Activated CD8-positive, alpha-beta T cell treated with anti-CD3 and anti-CD28 coated beads for 36 hours (primary cell): ENCODE results near the gene ZNF717. TPM values are rescaled to one million over a fixed set of nuclear protein-coding genes. Genes with fewer than 3 reads are reported as not detected.
"Not testable (repeated sequence)": the region's sequence is repeated elsewhere in the genome, so short reads cannot be mapped to it uniquely, and the experiment has no call there.

ENCODE experiments used
- ATAC-seq: fragments of 200-7000 bp; cut with Tn5 transposase; one replicate; pipeline ENCODE4 v1.10.0; 2021; ENCODE audit warnings: mild to moderate bottlenecking, moderate library complexity
- CTCF ChIA-PET: fragments of 350-600 bp; sonication (Branson Sonifier 250); formaldehyde crosslinking; loops from one replicate; lab custom pipeline; 2021; ENCODE audit warnings: antibody characterized with exemption; lab: Charles Lee
- POLR2A ChIA-PET: fragments of 350-600 bp; sonication (Branson Sonifier 250); formaldehyde crosslinking; loops from one replicate; lab custom pipeline; 2021; ENCODE audit warnings: antibody characterized with exemption; lab: Charles Lee
- DNase-seq: peaks from one replicate; pipeline ENCODE4 v3.0.0-alpha.2; 2020
- H3K27ac Mint-ChIP-seq: one replicate; pipeline ENCODE4 v1.8.0; 2021; ENCODE audit warnings: mild to moderate bottlenecking, mixed read lengths
- H3K27me3 Mint-ChIP-seq: one replicate; pipeline ENCODE4 v1.8.0; 2021; ENCODE audit warnings: mixed read lengths
- H3K36me3 Mint-ChIP-seq: one replicate; pipeline ENCODE4 v1.8.0; 2021; ENCODE audit warnings: low read depth, mixed read lengths
- H3K4me1 Mint-ChIP-seq: one replicate; pipeline ENCODE4 v1.8.0; 2021; ENCODE audit warnings: low read depth, mixed read lengths
- H3K4me3 Mint-ChIP-seq: one replicate; pipeline ENCODE4 v1.8.0; 2021; ENCODE audit warnings: mild to moderate bottlenecking, moderate library complexity, mixed read lengths
- H3K9me3 Mint-ChIP-seq: one replicate; pipeline ENCODE4 v1.8.0; 2021; ENCODE audit warnings: mixed read lengths
- intact Hi-C: fragments of 100-400 bp; cut with micrococcal nuclease; formaldehyde crosslinking; loops from one replicate; pipeline ENCODE4 v1.10.0; 2022
- total RNA-seq, 2 experiments: library from RNA; stranded (reverse); gene quantifications; one replicate each; pipeline ENCODE4 v1.2.3, GENCODE V29; 2021
- TF ChIP-seq, protein P1 (sequence below): fragments of 200-600 bp; IDR thresholded peaks from one replicate; pipeline ENCODE4 v1.8.0; 2022; ENCODE audit warnings: antibody characterized with exemption, mild to moderate bottlenecking

ZNF717 gene
- total RNA-seq, result 10 to 100 TPM; 14.2 to 15.2 TPM

DNA sequence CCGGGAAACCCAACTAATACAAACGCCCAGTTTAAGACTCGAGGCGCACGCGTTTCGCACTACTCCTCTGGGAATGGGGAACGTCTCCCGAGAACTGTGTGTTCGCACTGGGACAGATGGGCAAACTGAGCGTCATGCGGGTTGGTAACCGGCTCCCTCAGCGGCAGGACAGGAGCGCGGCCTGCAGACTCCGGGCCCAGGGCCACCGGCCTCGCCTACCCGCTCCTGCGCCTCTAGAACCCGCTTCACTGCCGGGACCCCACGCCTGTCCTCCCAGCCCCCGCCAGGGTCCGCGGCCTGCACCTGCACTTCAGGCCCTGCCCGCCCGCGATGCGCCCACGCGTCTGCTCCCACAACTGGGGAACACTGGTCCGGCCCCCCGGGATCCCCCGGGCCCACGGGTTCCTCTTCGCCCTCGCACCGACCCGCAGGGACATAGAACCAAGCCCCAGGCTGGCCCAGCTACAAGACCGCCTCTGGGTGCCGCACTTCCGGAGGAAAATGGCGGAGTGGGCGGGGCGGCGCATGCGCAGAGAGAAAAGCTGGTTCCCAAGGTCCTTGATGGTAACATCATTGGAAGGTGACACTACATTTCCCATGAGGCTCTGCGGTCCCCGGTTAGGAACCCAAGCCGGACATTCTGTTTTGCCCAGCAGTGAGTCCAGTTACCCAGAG is at the start of gene ZNF717:
Gene ZNF717 (minus strand): TSS at position 469 of the 675 bp plus-strand sequence. CDS start 2,187 bp downstream, outside the sequence.
- peaks cover 21% of the 10 kb centered on the region for H3K4me1 Mint-ChIP-seq
- POLR2A ChIA-PET, CTCF ChIA-PET, H3K27me3 Mint-ChIP-seq, intact Hi-C loops: not testable (repeated sequence)
- H3K27ac Mint-ChIP-seq, result peak within 1 kb of the TSS; percentile 87
- H3K9me3 Mint-ChIP-seq, result peaks cover 19% of the 10 kb centered on the region
- ATAC-seq (peak; percentile 68), DNase-seq (peak; percentile 95)
- peaks cover 52% of the 10 kb centered on the region for H3K36me3 Mint-ChIP-seq
- peak within 1 kb of the TSS; percentile 83 for H3K4me3 Mint-ChIP-seq

- ATAC-seq, H3K4me1 Mint-ChIP-seq, H3K9me3 Mint-ChIP-seq, intact Hi-C loops, CTCF ChIA-PET, DNase-seq, H3K4me3 Mint-ChIP-seq, H3K27ac Mint-ChIP-seq, POLR2A ChIA-PET, H3K27me3 Mint-ChIP-seq, H3K36me3 Mint-ChIP-seq: not testable (repeated sequence)
Measured at GRCh38 chr3:75831076-75831475, 45.7 kb upstream of the ZNF717 start.

GRCh38 chr3:75818019-75818418 is 32.7 kb upstream of the ZNF717 start:
- H3K4me3 Mint-ChIP-seq, CTCF ChIA-PET, H3K4me1 Mint-ChIP-seq, ATAC-seq, H3K36me3 Mint-ChIP-seq, H3K27me3 Mint-ChIP-seq, H3K9me3 Mint-ChIP-seq, intact Hi-C loops, POLR2A ChIA-PET, DNase-seq, H3K27ac Mint-ChIP-seq: not testable (repeated sequence)

- H3K27ac Mint-ChIP-seq, H3K36me3 Mint-ChIP-seq, CTCF ChIA-PET, H3K4me1 Mint-ChIP-seq, H3K27me3 Mint-ChIP-seq, DNase-seq, H3K9me3 Mint-ChIP-seq, ATAC-seq, POLR2A ChIA-PET, intact Hi-C loops, H3K4me3 Mint-ChIP-seq: not testable (repeated sequence)
Measured at GRCh38 chr3:75816287-75817180, 31.2 kb upstream of the ZNF717 start.

GRCh38 chr3:75814797-75815196 is 29.4 kb upstream of the ZNF717 start:
- no peak overlapping the region for H3K4me3 Mint-ChIP-seq
- ChIA-PET CTCF (no interaction called here), POLR2A (no interaction called here)
- H3K27me3 Mint-ChIP-seq, result peaks cover 3% of the 10 kb centered on the region
- no peak for ATAC-seq
- H3K36me3 Mint-ChIP-seq, result no peaks in the 10 kb centered on the region
- TF ChIP-seq, protein P1, sequence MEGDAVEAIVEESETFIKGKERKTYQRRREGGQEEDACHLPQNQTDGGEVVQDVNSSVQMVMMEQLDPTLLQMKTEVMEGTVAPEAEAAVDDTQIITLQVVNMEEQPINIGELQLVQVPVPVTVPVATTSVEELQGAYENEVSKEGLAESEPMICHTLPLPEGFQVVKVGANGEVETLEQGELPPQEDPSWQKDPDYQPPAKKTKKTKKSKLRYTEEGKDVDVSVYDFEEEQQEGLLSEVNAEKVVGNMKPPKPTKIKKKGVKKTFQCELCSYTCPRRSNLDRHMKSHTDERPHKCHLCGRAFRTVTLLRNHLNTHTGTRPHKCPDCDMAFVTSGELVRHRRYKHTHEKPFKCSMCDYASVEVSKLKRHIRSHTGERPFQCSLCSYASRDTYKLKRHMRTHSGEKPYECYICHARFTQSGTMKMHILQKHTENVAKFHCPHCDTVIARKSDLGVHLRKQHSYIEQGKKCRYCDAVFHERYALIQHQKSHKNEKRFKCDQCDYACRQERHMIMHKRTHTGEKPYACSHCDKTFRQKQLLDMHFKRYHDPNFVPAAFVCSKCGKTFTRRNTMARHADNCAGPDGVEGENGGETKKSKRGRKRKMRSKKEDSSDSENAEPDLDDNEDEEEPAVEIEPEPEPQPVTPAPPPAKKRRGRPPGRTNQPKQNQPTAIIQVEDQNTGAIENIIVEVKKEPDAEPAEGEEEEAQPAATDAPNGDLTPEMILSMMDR, result no peak
- H3K4me1 Mint-ChIP-seq, result no peaks in the 10 kb centered on the region
- no peak overlapping the region for H3K27ac Mint-ChIP-seq
- no peak for DNase-seq
- H3K9me3 Mint-ChIP-seq, result no peaks in the 10 kb centered on the region
- intact Hi-C loops, result no loop called here

DNA sequence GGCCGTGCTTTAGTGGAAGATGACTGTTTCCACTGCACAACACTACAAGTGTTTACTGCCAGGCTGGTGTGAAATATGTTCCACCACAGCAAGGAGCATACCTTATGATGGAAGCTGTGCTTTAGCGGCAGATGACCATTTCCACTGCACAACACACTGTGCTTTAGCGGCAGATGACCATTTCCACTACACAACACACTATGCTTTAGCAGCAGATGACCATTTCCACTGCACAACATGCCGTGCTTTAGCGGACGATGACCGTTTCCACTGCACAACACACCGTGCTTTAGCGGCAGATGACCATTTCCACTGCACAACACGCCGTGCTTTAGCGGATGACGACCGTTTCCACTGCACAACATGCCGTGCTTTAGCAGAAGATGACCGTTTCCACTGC is 2.8 kb downstream of the ZNF717 start:
- peaks cover 24% of the 10 kb centered on the region for H3K4me1 Mint-ChIP-seq
- no peak overlapping the region for H3K27ac Mint-ChIP-seq
- TF ChIP-seq, protein P1, result no peak
- no peak for ATAC-seq
- peaks cover 79% of the 10 kb centered on the region for H3K36me3 Mint-ChIP-seq
- ChIA-PET CTCF (no interaction called here), POLR2A (no interaction called here)
- intact Hi-C loops, result no loop called here
- H3K27me3 Mint-ChIP-seq, result peaks cover 2% of the 10 kb centered on the region
- DNase-seq, result no peak
- H3K9me3 Mint-ChIP-seq, result peaks cover 35% of the 10 kb centered on the region
- H3K4me3 Mint-ChIP-seq, result no peak overlapping the region
